ENCODE results near the gene RNF26.
A peak's percentile ranks its signal among the peaks of the same experiment; 100 is the strongest.

Gene RNF26

GRCh38 chr11:119371067-119371601, 36.8 kb downstream of the RNF26 start:
- Histone ChIP-seq H3K27me3 (replicated peaks; ENCODE audit: control insufficient read depth, insufficient read depth, low read length, poor library complexity, severe bottlenecking) (peaks cover 18% of the 10 kb centered on the region), H3K36me3 (ENCODE audit: control insufficient read depth, insufficient read depth, low read length) (no peaks in the 10 kb centered on the region), H3K27ac (ENCODE audit: insufficient read depth, low read length, poor library complexity, severe bottlenecking) (no peak overlapping the region), H3K4me1 (ENCODE audit: control insufficient read depth, insufficient read depth, low read length, poor library complexity, severe bottlenecking) (peaks cover 5% of the 10 kb centered on the region), H3K4me3 (ENCODE audit: insufficient read depth, low read depth, low read length, poor library complexity, severe bottlenecking) (no peak overlapping the region), H3K9me3 (ENCODE audit: control insufficient read depth, low read length) (no peaks in the 10 kb centered on the region)
- no peak for DNase-seq

GRCh38 chr11:119371778-119372182, 37.5 kb downstream of the RNF26 start:
- no peaks in the 10 kb centered on the region for H3K9me3 ChIP-seq (ENCODE audit: control insufficient read depth, low read length)
- H3K27ac ChIP-seq (ENCODE audit: insufficient read depth, low read length, poor library complexity, severe bottlenecking) = no peak overlapping the region
- no peak for DNase-seq
- H3K4me3 ChIP-seq (ENCODE audit: insufficient read depth, low read depth, low read length, poor library complexity, severe bottlenecking) = no peak overlapping the region
- peaks cover 5% of the 10 kb centered on the region for H3K4me1 ChIP-seq (ENCODE audit: control insufficient read depth, insufficient read depth, low read length, poor library complexity, severe bottlenecking)
- peaks cover 11% of the 10 kb centered on the region for H3K27me3 ChIP-seq (replicated peaks; ENCODE audit: control insufficient read depth, insufficient read depth, low read length, poor library complexity, severe bottlenecking)
- H3K36me3 ChIP-seq (ENCODE audit: control insufficient read depth, insufficient read depth, low read length) = no peaks in the 10 kb centered on the region

GRCh38 chr11:119372260-119373058, 38.1 kb downstream of the RNF26 start:
- peaks cover 8% of the 10 kb centered on the region for H3K27me3 ChIP-seq (replicated peaks; ENCODE audit: control insufficient read depth, insufficient read depth, low read length, poor library complexity, severe bottlenecking)
- no peaks in the 10 kb centered on the region for H3K36me3 ChIP-seq (ENCODE audit: control insufficient read depth, insufficient read depth, low read length)
- H3K4me1 ChIP-seq (ENCODE audit: control insufficient read depth, insufficient read depth, low read length, poor library complexity, severe bottlenecking) = peaks cover 5% of the 10 kb centered on the region
- H3K27ac ChIP-seq (ENCODE audit: insufficient read depth, low read length, poor library complexity, severe bottlenecking) = no peak overlapping the region
- H3K4me3 ChIP-seq (ENCODE audit: insufficient read depth, low read depth, low read length, poor library complexity, severe bottlenecking) = no peak overlapping the region
- no peak for DNase-seq
- no peaks in the 10 kb centered on the region for H3K9me3 ChIP-seq (ENCODE audit: control insufficient read depth, low read length)

- Histone ChIP-seq H3K4me1 (ENCODE audit: control insufficient read depth, insufficient read depth, low read length, poor library complexity, severe bottlenecking) (peaks cover 5% of the 10 kb centered on the region), H3K27ac (ENCODE audit: insufficient read depth, low read length, poor library complexity, severe bottlenecking) (no peak overlapping the region), H3K27me3 (replicated peaks; ENCODE audit: control insufficient read depth, insufficient read depth, low read length, poor library complexity, severe bottlenecking) (peaks cover 8% of the 10 kb centered on the region), H3K36me3 (ENCODE audit: control insufficient read depth, insufficient read depth, low read length) (no peaks in the 10 kb centered on the region), H3K9me3 (ENCODE audit: control insufficient read depth, low read length) (no peaks in the 10 kb centered on the region), H3K4me3 (ENCODE audit: insufficient read depth, low read depth, low read length, poor library complexity, severe bottlenecking) (no peak overlapping the region)
- no peak for DNase-seq
Observed at GRCh38 chr11:119373059-119373920, 39.0 kb downstream of the RNF26 start.

- DNase-seq = peak in 2 of 3 donors; percentile 14 to 17
- H3K27me3 ChIP-seq (replicated peaks; ENCODE audit: control insufficient read depth, insufficient read depth, low read length, poor library complexity, severe bottlenecking) = peaks cover 8% of the 10 kb centered on the region
- no peaks in the 10 kb centered on the region for H3K9me3 ChIP-seq (ENCODE audit: control insufficient read depth, low read length)
- no peak overlapping the region for H3K4me3 ChIP-seq (ENCODE audit: insufficient read depth, low read depth, low read length, poor library complexity, severe bottlenecking)
- H3K27ac ChIP-seq (ENCODE audit: insufficient read depth, low read length, poor library complexity, severe bottlenecking) = no peak overlapping the region
- H3K4me1 ChIP-seq (ENCODE audit: control insufficient read depth, insufficient read depth, low read length, poor library complexity, severe bottlenecking) = peaks cover 5% of the 10 kb centered on the region
- H3K36me3 ChIP-seq (ENCODE audit: control insufficient read depth, insufficient read depth, low read length) = no peaks in the 10 kb centered on the region
Observed at GRCh38 chr11:119373921-119374631, 39.7 kb downstream of the RNF26 start.

GRCh38 chr11:119374632-119375336, 40.5 kb downstream of the RNF26 start:
- H3K27me3 ChIP-seq (replicated peaks; ENCODE audit: control insufficient read depth, insufficient read depth, low read length, poor library complexity, severe bottlenecking) = peaks cover 4% of the 10 kb centered on the region
- DNase-seq = no peak
- H3K9me3 ChIP-seq (ENCODE audit: control insufficient read depth, low read length) = no peaks in the 10 kb centered on the region
- peaks cover 5% of the 10 kb centered on the region for H3K4me1 ChIP-seq (ENCODE audit: control insufficient read depth, insufficient read depth, low read length, poor library complexity, severe bottlenecking)
- no peak overlapping the region for H3K4me3 ChIP-seq (ENCODE audit: insufficient read depth, low read depth, low read length, poor library complexity, severe bottlenecking)
- H3K36me3 ChIP-seq (ENCODE audit: control insufficient read depth, insufficient read depth, low read length) = no peaks in the 10 kb centered on the region
- H3K27ac ChIP-seq (ENCODE audit: insufficient read depth, low read length, poor library complexity, severe bottlenecking) = no peak overlapping the region

- Histone ChIP-seq H3K4me3 (ENCODE audit: insufficient read depth, low read depth, low read length, poor library complexity, severe bottlenecking) (no peak overlapping the region), H3K4me1 (ENCODE audit: control insufficient read depth, insufficient read depth, low read length, poor library complexity, severe bottlenecking) (peaks cover 5% of the 10 kb centered on the region), H3K36me3 (ENCODE audit: control insufficient read depth, insufficient read depth, low read length) (no peaks in the 10 kb centered on the region), H3K27ac (ENCODE audit: insufficient read depth, low read length, poor library complexity, severe bottlenecking) (no peak overlapping the region), H3K9me3 (ENCODE audit: control insufficient read depth, low read length) (no peaks in the 10 kb centered on the region), H3K27me3 (replicated peaks; ENCODE audit: control insufficient read depth, insufficient read depth, low read length, poor library complexity, severe bottlenecking) (peaks cover 4% of the 10 kb centered on the region)
- DNase-seq = no peak
Observed at GRCh38 chr11:119375337-119376196, 41.2 kb downstream of the RNF26 start.

- Histone ChIP-seq H3K9me3 (ENCODE audit: control insufficient read depth, low read length) (no peaks in the 10 kb centered on the region), H3K4me1 (ENCODE audit: control insufficient read depth, insufficient read depth, low read length, poor library complexity, severe bottlenecking) (peaks cover 10% of the 10 kb centered on the region), H3K27ac (ENCODE audit: insufficient read depth, low read length, poor library complexity, severe bottlenecking) (no peak overlapping the region), H3K36me3 (ENCODE audit: control insufficient read depth, insufficient read depth, low read length) (no peaks in the 10 kb centered on the region), H3K4me3 (ENCODE audit: insufficient read depth, low read depth, low read length, poor library complexity, severe bottlenecking) (no peak overlapping the region), H3K27me3 (replicated peaks; ENCODE audit: control insufficient read depth, insufficient read depth, low read length, poor library complexity, severe bottlenecking) (peaks cover 4% of the 10 kb centered on the region)
- DNase-seq = no peak
Observed at GRCh38 chr11:119376197-119376847, 42.0 kb downstream of the RNF26 start.

All from effector memory CD4-positive, alpha-beta T cell (primary cell).